ENCODE results near the gene SLC9A1.
A peak's percentile ranks its signal among the peaks of the same experiment; 100 is the strongest.
"Not testable (repeated sequence)": the region's sequence is repeated elsewhere in the genome, so short reads cannot be mapped to it uniquely, and the experiment has no call there.

SLC9A1 gene

DNA sequence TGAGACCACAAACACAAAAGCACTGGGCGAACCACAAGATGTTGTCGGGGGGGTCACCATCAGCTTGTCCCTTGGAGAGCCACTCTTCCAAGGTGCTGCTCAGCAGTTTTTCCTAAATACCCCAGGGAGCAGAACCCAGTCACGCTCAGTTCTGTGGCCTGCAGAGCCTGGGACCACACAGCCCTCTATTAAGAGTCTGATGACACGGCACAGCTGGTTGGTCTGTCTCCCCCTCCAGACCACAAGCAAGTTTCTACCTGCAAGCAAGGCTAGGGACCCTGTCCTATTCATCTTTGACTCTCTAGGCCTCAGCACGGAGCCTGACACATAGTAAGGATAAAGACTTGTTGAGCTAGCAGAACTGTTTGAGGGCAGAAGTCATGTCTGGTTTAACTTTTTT is 28.5 kb downstream of the SLC9A1 start:
- Histone ChIP-seq H3K9ac (ENCODE audit: low read length) (no peak overlapping the region), H3K18ac (ENCODE audit: low read length) (no peak overlapping the region), H3K4ac (ENCODE audit: low read depth, low read length) (no peak overlapping the region), H3K79me1 (ENCODE audit: low read length) (no peaks in the 10 kb centered on the region), H3K36me3 (ENCODE audit: control insufficient read depth, insufficient read depth, low read length) (no peaks in the 10 kb centered on the region), H3K4me3 (ENCODE audit: low read length) (no peak overlapping the region), H2BK120ac (ENCODE audit: low read depth, low read length) (no peak overlapping the region), H3K4me2 (ENCODE audit: low read length) (no peak overlapping the region), H3K27me3 (ENCODE audit: insufficient read depth, low read length, poor library complexity) (no peaks in the 10 kb centered on the region), H2BK5ac (ENCODE audit: low read length) (no peak overlapping the region), H3K79me2 (ENCODE audit: control insufficient read depth, insufficient read depth, low read length) (no peaks in the 10 kb centered on the region), H3K23ac (ENCODE audit: low read length) (no peak overlapping the region), H4K5ac (ENCODE audit: low read length) (no peak overlapping the region), H2AK5ac (ENCODE audit: low read length) (no peak overlapping the region), H2BK15ac (replicated peaks; ENCODE audit: low read depth) (no peak overlapping the region), H3K56ac (ENCODE audit: low read length) (no peak overlapping the region), H4K8ac (ENCODE audit: low read depth, low read length) (no peak overlapping the region), H3K4me1 (ENCODE audit: control insufficient read depth, low read depth, low read length) (no peaks in the 10 kb centered on the region), H3K27ac (ENCODE audit: low read depth, low read length) (no peak overlapping the region)
- no peak for DNase-seq
- WGBS (ENCODE audit: extremely low coverage, insufficient coverage, low lambda C conversion rate) = no CpG with 5 or more reads among the region's 5 CpGs

DNA sequence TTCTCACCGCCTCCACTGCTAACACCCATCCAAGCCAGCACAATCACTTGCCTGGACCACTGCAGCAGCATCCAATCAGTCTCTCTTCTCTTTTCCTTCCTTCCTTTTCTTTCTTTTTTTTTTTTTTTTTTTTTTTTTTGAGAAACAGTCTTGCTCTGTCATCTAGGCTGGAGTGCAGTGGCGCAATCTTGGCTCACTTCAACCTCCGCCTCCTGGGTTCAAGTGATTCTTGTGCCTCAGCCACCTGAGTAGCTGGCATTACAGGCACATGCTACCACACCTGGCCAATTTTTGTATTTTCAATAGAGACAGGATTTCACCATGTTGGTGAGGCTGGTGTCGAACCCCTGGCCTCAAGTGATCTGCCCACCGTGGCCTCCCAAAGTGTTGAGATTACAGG is 29.8 kb downstream of the SLC9A1 start:
- H3K18ac ChIP-seq (ENCODE audit: low read length); H3K27ac ChIP-seq (ENCODE audit: low read depth, low read length); H3K36me3 ChIP-seq (ENCODE audit: control insufficient read depth, insufficient read depth, low read length): not testable (repeated sequence)

DNA sequence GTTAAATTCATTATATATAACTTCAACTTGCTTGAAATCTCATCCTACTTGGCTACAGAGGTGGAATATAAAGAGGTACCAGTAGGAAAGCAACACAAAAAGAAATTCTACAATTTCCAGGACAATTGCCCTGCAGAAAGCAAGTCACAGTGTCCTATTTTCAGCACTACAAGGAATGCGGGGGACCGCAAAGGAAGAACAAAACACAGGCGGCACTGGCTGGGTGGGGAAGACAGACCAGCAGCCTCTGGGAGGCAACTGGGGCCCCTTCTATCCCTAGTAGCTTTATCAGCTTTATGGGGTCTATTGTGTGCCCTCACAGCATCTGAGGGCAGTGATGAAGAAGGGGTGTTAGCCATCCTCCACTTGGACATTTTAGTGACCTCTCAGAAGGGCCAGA is 30.5 kb downstream of the SLC9A1 start:
- Histone ChIP-seq H3K79me2 (ENCODE audit: control insufficient read depth, insufficient read depth, low read length) (no peaks in the 10 kb centered on the region), H3K4me3 (ENCODE audit: low read length) (no peak overlapping the region), H3K36me3 (ENCODE audit: control insufficient read depth, insufficient read depth, low read length) (no peaks in the 10 kb centered on the region), H3K4me2 (ENCODE audit: low read length) (no peak overlapping the region), H4K5ac (ENCODE audit: low read length) (no peak overlapping the region), H2BK15ac (replicated peaks; ENCODE audit: low read depth) (no peak overlapping the region), H2AK5ac (ENCODE audit: low read length) (no peak overlapping the region), H3K4me1 (ENCODE audit: control insufficient read depth, low read depth, low read length) (no peaks in the 10 kb centered on the region), H3K27ac (ENCODE audit: low read depth, low read length) (no peak overlapping the region), H3K27me3 (ENCODE audit: insufficient read depth, low read length, poor library complexity) (no peaks in the 10 kb centered on the region), H3K56ac (ENCODE audit: low read length) (no peak overlapping the region), H3K23ac (ENCODE audit: low read length) (no peak overlapping the region), H2BK120ac (ENCODE audit: low read depth, low read length) (no peak overlapping the region), H3K18ac (ENCODE audit: low read length) (no peak overlapping the region), H3K79me1 (ENCODE audit: low read length) (no peaks in the 10 kb centered on the region), H3K9ac (ENCODE audit: low read length) (no peak overlapping the region), H4K8ac (ENCODE audit: low read depth, low read length) (no peak overlapping the region), H3K4ac (ENCODE audit: low read depth, low read length) (no peak overlapping the region), H2BK5ac (ENCODE audit: low read length) (no peak overlapping the region)
- no peak for DNase-seq
- WGBS (ENCODE audit: extremely low coverage, insufficient coverage, low lambda C conversion rate) = no CpG with 5 or more reads among the region's 3 CpGs

More for the DNA sequence above, 29.8 kb downstream of the SLC9A1 start:
- H3K4me3 ChIP-seq (ENCODE audit: low read length); H2BK120ac ChIP-seq (ENCODE audit: low read depth, low read length); H4K5ac ChIP-seq (ENCODE audit: low read length); H4K8ac ChIP-seq (ENCODE audit: low read depth, low read length); H3K4me1 ChIP-seq (ENCODE audit: control insufficient read depth, low read depth, low read length); H3K79me1 ChIP-seq (ENCODE audit: low read length); H3K4ac ChIP-seq (ENCODE audit: low read depth, low read length); H3K4me2 ChIP-seq (ENCODE audit: low read length); H3K9ac ChIP-seq (ENCODE audit: low read length); H3K27me3 ChIP-seq (ENCODE audit: insufficient read depth, low read length, poor library complexity); H3K56ac ChIP-seq (ENCODE audit: low read length); H2BK15ac ChIP-seq (replicated peaks; ENCODE audit: low read depth); DNase-seq; H2AK5ac ChIP-seq (ENCODE audit: low read length); H3K79me2 ChIP-seq (ENCODE audit: control insufficient read depth, insufficient read depth, low read length); H2BK5ac ChIP-seq (ENCODE audit: low read length); H3K23ac ChIP-seq (ENCODE audit: low read length): not testable (repeated sequence)
- WGBS (ENCODE audit: extremely low coverage, insufficient coverage, low lambda C conversion rate) = no CpG with 5 or more reads among the region's 5 CpGs

DNA sequence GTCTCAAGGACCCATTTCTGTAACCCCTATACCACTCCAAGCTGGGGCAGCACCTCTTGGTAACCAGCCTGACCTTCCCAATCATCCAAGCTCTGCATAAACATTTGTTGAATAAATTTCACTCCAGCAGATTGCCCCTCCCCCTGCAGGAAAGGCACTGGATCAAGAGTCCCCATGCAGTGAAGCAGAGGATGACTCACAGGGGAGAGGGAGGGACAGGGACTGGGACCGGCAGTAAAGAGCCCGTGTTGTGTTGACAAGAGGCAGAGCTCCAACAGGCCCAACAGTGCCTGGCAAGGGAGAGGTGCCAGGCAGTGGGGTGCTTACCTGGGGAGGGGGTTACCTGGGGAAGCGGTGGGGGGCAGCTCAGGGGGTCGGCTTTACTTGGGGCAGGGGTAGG is 32.3 kb downstream of the SLC9A1 start:
- H4K5ac ChIP-seq (ENCODE audit: low read length) = no peak overlapping the region
- H3K18ac ChIP-seq (ENCODE audit: low read length) = no peak overlapping the region
- no peak overlapping the region for H2AK5ac ChIP-seq (ENCODE audit: low read length)
- no peak overlapping the region for H3K4ac ChIP-seq (ENCODE audit: low read depth, low read length)
- DNase-seq = peak; percentile 88
- no peak overlapping the region for H3K9ac ChIP-seq (ENCODE audit: low read length)
- H3K79me1 ChIP-seq (ENCODE audit: low read length) = no peaks in the 10 kb centered on the region
- no peaks in the 10 kb centered on the region for H3K27me3 ChIP-seq (ENCODE audit: insufficient read depth, low read length, poor library complexity)
- H3K4me3 ChIP-seq (ENCODE audit: low read length) = no peak overlapping the region
- no peak overlapping the region for H3K4me2 ChIP-seq (ENCODE audit: low read length)
- H3K23ac ChIP-seq (ENCODE audit: low read length) = no peak overlapping the region
- H3K27ac ChIP-seq (ENCODE audit: low read depth, low read length) = no peak overlapping the region
- no peak overlapping the region for H2BK5ac ChIP-seq (ENCODE audit: low read length)
- H4K8ac ChIP-seq (ENCODE audit: low read depth, low read length) = no peak overlapping the region
- no peak overlapping the region for H2BK15ac ChIP-seq (replicated peaks; ENCODE audit: low read depth)
- H2BK120ac ChIP-seq (ENCODE audit: low read depth, low read length) = no peak overlapping the region
- no peaks in the 10 kb centered on the region for H3K79me2 ChIP-seq (ENCODE audit: control insufficient read depth, insufficient read depth, low read length)
- no CpG with 5 or more reads among the region's 4 CpGs for WGBS (ENCODE audit: extremely low coverage, insufficient coverage, low lambda C conversion rate)
- H3K56ac ChIP-seq (ENCODE audit: low read length) = no peak overlapping the region
- no peaks in the 10 kb centered on the region for H3K36me3 ChIP-seq (ENCODE audit: control insufficient read depth, insufficient read depth, low read length)
- no peaks in the 10 kb centered on the region for H3K4me1 ChIP-seq (ENCODE audit: control insufficient read depth, low read depth, low read length)

DNA sequence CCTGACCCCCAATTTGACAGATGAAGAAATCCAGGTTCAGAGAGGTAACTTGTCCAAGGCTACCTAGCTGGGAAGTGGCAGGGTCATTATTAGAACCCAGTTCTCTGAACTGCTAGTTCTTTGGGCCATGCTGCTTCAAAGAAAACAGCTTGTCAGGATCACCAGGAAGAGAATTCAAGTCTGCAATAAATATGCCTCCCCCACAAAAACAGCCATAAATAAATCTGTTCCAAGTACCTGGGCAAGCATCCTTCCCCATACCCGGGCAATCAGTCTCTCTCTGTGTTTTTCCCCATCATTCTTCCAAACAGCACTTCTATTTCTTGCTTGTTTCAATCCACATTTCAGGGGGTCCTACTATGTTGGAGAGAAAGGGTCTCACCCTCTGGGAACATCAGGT is 34.1 kb downstream of the SLC9A1 start:
- H3K79me1 ChIP-seq (ENCODE audit: low read length) = no peaks in the 10 kb centered on the region
- H3K79me2 ChIP-seq (ENCODE audit: control insufficient read depth, insufficient read depth, low read length) = no peaks in the 10 kb centered on the region
- no peak overlapping the region for H3K23ac ChIP-seq (ENCODE audit: low read length)
- H4K5ac ChIP-seq (ENCODE audit: low read length) = no peak overlapping the region
- H4K8ac ChIP-seq (ENCODE audit: low read depth, low read length) = no peak overlapping the region
- no CpG with 5 or more reads among the region's 1 CpG for WGBS (ENCODE audit: extremely low coverage, insufficient coverage, low lambda C conversion rate)
- DNase-seq = no peak
- no peak overlapping the region for H3K4me2 ChIP-seq (ENCODE audit: low read length)
- no peak overlapping the region for H2BK120ac ChIP-seq (ENCODE audit: low read depth, low read length)
- no peaks in the 10 kb centered on the region for H3K27me3 ChIP-seq (ENCODE audit: insufficient read depth, low read length, poor library complexity)
- no peak overlapping the region for H3K4ac ChIP-seq (ENCODE audit: low read depth, low read length)
- no peak overlapping the region for H3K27ac ChIP-seq (ENCODE audit: low read depth, low read length)
- H3K36me3 ChIP-seq (ENCODE audit: control insufficient read depth, insufficient read depth, low read length) = no peaks in the 10 kb centered on the region
- no peak overlapping the region for H2AK5ac ChIP-seq (ENCODE audit: low read length)
- H3K4me3 ChIP-seq (ENCODE audit: low read length) = no peak overlapping the region
- no peak overlapping the region for H3K18ac ChIP-seq (ENCODE audit: low read length)
- H2BK5ac ChIP-seq (ENCODE audit: low read length) = no peak overlapping the region
- H3K4me1 ChIP-seq (ENCODE audit: control insufficient read depth, low read depth, low read length) = no peaks in the 10 kb centered on the region
- no peak overlapping the region for H3K56ac ChIP-seq (ENCODE audit: low read length)
- H2BK15ac ChIP-seq (replicated peaks; ENCODE audit: low read depth) = no peak overlapping the region
- H3K9ac ChIP-seq (ENCODE audit: low read length) = no peak overlapping the region

DNA sequence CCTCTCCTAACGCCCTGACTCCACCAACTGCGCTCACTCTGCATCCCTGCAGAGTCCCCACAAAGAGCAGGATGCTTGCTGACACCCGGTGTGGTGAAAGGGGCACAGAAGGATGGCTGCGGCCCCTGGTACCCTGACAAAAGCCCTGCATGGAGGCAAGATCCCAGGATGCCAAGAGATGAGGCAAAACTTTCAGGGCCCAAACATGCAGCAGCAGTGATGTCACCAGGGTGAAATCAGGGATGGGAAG is 36.6 kb downstream of the SLC9A1 start:
- Histone ChIP-seq H2BK120ac (ENCODE audit: low read depth, low read length) (no peak overlapping the region), H3K4me3 (ENCODE audit: low read length) (no peak overlapping the region), H2AK5ac (ENCODE audit: low read length) (no peak overlapping the region), H4K5ac (ENCODE audit: low read length) (no peak overlapping the region), H2BK5ac (ENCODE audit: low read length) (no peak overlapping the region), H3K79me1 (ENCODE audit: low read length) (peaks cover 2% of the 10 kb centered on the region), H3K27me3 (ENCODE audit: insufficient read depth, low read length, poor library complexity) (no peaks in the 10 kb centered on the region), H3K36me3 (ENCODE audit: control insufficient read depth, insufficient read depth, low read length) (no peaks in the 10 kb centered on the region), H3K56ac (ENCODE audit: low read length) (no peak overlapping the region), H3K79me2 (ENCODE audit: control insufficient read depth, insufficient read depth, low read length) (no peaks in the 10 kb centered on the region), H3K23ac (ENCODE audit: low read length) (no peak overlapping the region), H3K4ac (ENCODE audit: low read depth, low read length) (no peak overlapping the region), H3K4me2 (ENCODE audit: low read length) (no peak overlapping the region), H3K4me1 (ENCODE audit: control insufficient read depth, low read depth, low read length) (no peaks in the 10 kb centered on the region), H3K9ac (ENCODE audit: low read length) (no peak overlapping the region), H3K27ac (ENCODE audit: low read depth, low read length) (no peak overlapping the region), H2BK15ac (replicated peaks; ENCODE audit: low read depth) (no peak overlapping the region), H4K8ac (ENCODE audit: low read depth, low read length) (no peak overlapping the region), H3K18ac (ENCODE audit: low read length) (no peak overlapping the region)
- no peak for DNase-seq
- no CpG with 5 or more reads among the region's 4 CpGs for WGBS (ENCODE audit: extremely low coverage, insufficient coverage, low lambda C conversion rate)
